H1 (cell line): ENCODE data around the gene GAS7. TPM values are rescaled to one million over a fixed set of nuclear protein-coding genes. Genes with fewer than 3 reads are reported as not detected.

Source experiments
- GTF2F1 ChIP-seq: IDR thresholded peaks from 2 replicates; pipeline ENCODE4 v1.6.1; 2012; ENCODE audit warnings: low read depth, low read length, improper control_type of control experiment, borderline replicate concordance
- HDAC2 ChIP-seq, 2 experiments: fragments of 300-600 bp in 1 of 2; sonication (generic) in 1 of 2; IDR thresholded peaks; 2 replicates each; pipeline ENCODE4 v1.6.1; 2011 to 2012; ENCODE audit warnings: low read depth in 2 of 2, low read length in 2 of 2, mild to moderate bottlenecking in 2 of 2, moderate library complexity in 2 of 2, borderline replicate concordance in 1 of 2, inconsistent platforms in 1 of 2
- JUN ChIP-seq: IDR thresholded peaks from 2 replicates; pipeline ENCODE4 v1.6.1; 2011; ENCODE audit warnings: low read depth, mild to moderate bottlenecking, improper control_type of control experiment, low read length
- TAF7 ChIP-seq: optimal IDR thresholded peaks from 2 replicates; pipeline ENCODE3; 2011; ENCODE audit warnings: low read depth, mild to moderate bottlenecking, inconsistent platforms, low read length, moderate library complexity, borderline replicate concordance
- polyA plus RNA-seq, 7 experiments: library from polyadenylated mRNA; depleted of rRNA in 3 of 7; stranded (reverse) in 5 of 7; unstranded in 2 of 7; fragments of >200 nt in 5 of 7; fragments of 200-250 nt in 2 of 7; gene quantifications; 1 replicate in 5 of 7; 2 replicates in 1 of 7; 4 replicates in 1 of 7; pipeline versions ENCODE4 v1.2.1 to v1.2.3, GENCODE V29; 2011 to 2013; ENCODE audit warnings: missing spikeins in 2 of 7, mixed read lengths in 2 of 7
- total RNA-seq: library from RNA; stranded (reverse); fragmentation: NEBNext Ultra II Directional; extraction: Animal tissue kit (Norgen Biotek cat#: 25700); gene quantifications from 2 replicates; pipeline ENCODE4 v1.2.1, GENCODE V29; 2021

GAS7 gene
- total and polyA plus RNA-seq, 2 of the 8 experiments (the other 6 are each of a cell fraction or from before 2014, with no cell fraction given) = 5.0 to 14.5 TPM

- TF ChIP-seq JUN = no peak
- TF ChIP-seq TAF7 = no peak
- TF ChIP-seq GTF2F1 = no peak
- no peak for TF ChIP-seq HDAC2 (IDR thresholded peaks at IDR 0.05; ENCODE audit: borderline replicate concordance in 1 of 2, low read depth in 2 of 2, low read length in 2 of 2)
Observed at GRCh38 chr17:10187456-10187855, 10.9 kb downstream of the GAS7 start (continued).
